SHP77 treated with DMSO at 0.1 percent for 48 hours (cell line): ENCODE results near the gene USPL1.
A peak's percentile ranks its signal among the peaks of the same experiment; 100 is the strongest.
"Not testable (repeated sequence)": the region's sequence is repeated elsewhere in the genome, so short reads cannot be mapped to it uniquely, and the experiment has no call there.

ENCODE experiments used
- DNase-seq: peaks from one replicate; lab custom pipeline; 2025; lab: John Stamatoyannopoulos, UW

The USPL1 gene

DNA sequence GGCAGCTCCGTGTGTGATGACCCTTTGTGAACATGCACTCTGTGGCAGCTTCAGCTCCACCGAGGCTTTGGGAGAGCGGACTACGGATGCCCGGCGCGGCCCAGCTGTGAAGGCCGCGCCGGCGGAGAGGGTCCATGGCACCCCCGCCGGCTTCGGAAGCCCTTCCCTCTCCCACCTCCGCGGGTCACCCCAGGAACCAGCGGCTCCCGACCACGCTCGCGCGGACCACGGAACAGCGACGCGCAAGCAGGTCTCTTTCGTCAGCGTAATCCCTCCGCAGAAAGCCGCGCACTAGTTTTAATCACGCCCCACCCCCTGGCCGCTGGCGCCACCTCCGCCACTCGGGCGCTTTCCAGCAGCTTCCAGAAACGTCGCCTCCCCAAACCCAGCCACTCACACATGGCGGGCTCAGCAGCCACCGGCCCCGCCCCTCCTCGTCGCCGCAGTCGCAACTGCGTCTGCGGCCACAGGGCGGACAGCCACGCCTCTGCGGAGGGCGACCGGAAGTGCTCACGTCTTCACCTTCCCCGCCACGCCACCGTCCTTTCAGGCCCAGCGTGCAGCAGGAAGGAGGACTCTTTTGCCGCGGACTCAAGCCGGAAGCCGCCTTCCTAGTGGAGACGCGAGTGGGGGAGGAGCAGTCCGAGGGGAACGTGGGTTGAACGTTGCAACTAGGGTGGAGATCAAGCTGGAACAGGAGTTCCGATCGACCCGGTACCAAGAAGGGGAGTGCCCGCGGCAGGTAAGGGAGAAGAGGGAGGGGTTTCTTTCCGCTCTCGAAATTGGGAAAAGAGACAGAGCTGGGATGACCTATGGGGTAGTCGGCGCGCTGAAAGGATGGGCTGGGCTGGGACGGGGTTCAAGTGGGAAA lies at the start of gene USPL1:
Gene USPL1, plus strand, starts transcription at position 606 of the 871 bp plus-strand sequence. CDS start 3,221 bp downstream, outside the sequence.
- DNase-seq = peak; percentile 93

DNA sequence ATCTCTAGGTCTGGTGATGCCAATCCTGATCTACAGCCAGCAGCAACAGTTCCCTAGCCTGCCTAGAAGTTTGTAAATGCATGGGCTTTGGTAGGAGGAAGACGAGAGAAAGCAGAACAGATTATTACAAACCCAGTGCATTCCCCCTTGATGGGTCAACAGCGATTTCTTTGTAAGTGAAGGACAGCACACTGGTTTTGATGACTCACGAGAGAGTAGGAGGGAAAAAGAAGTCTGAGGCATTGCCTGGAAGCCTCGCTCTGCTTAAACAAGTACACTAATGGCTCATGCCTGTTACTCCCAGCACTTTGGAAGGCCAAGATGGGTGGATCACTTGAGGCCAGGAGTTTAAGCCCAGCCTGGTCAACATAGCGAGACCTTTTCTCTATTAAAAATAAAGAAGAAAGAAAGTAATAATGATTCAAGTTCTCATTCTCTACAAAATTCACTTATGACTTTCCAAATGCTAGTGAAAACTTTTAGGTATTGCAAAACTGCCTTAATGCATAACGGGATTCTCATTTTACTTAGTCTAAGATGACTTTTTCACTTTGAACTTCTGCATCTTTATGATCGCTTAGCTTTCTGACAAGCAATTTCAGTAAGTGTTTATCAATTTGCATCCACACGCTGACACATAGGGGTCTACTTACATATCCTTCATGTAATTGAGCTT lies 47.7 kb upstream of the USPL1 start:
- DNase-seq = no peak

DNA sequence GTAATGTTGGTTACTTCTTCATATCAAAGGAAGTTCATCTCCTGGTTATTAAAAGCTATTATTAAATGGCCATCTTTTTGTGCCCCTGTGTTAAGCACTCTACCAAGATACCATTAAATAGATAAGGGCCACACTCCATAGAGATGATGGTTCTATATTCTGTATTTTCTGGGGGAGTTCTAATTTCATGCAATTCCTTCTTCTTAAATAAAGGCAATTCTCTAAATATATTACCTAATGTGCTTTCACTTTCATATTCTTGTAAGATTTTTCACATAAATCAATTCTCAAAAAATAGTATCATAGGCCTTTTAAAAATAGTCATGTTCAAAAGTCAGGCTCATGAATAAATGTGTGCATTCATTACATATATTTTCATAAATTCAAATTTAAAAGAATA lies 47.0 kb upstream of the USPL1 start:
- DNase-seq = no peak

DNA sequence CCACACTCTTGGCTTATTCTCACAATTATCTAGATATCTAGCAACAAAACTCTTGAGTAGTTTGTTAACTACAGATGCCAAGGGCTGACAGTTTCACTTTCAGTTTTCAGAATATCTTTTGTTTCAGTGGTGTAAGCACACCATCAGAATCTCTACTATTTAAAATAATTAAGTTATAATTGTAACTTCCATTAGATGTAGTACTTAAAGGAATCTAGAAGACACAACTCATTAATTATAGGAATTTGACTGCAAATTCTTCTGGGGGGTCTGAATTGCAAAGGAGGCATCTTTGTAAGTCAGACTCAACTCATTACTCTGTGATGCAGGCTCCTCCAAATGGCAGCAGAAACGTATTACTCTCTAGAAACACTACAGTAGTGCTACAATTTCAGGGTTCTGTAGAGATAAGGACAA lies 44.9 kb upstream of the USPL1 start:
- DNase-seq = no peak

DNA sequence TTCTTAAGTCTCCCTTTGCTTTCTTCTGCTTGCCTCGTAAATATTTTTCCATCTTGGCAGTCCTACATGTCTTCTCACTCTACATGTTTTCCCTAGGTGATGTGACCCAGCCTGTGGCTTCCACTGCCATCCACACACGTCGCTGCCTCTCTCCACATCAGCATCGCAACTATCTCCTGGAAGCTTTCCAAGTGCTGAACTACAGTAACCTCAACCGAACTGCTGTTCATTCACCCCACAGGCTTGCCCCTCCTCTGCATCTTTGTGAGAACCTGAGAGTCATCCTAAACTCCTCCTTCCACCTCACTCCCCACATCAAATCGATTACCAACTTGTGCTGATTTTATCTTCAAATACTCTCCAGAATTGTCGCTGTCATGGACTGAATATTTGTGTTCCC lies 41.2 kb upstream of the USPL1 start:
- DNase-seq = no peak

DNA sequence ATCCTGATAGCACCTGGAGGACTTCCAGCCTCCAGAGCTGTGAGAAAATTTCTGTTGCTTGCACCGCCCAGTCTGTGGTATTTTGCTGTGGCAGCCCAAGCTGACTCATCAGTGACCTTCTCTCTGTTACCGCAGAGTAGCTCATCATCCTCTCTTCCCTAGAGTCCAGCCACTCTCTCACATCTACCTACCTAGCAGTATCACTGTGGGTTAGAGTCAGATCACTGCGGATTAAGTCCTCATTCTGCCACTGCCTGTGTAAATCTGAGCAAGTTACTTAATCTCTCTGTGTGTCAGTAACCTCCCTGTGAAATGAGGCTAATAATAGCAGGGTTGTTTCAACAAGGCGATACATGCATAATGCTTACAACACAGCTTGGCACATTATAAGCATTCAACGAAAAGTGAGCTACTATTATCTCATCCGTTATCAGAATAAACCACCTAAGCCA lies 40.3 kb upstream of the USPL1 start:
- DNase-seq = no peak

DNA sequence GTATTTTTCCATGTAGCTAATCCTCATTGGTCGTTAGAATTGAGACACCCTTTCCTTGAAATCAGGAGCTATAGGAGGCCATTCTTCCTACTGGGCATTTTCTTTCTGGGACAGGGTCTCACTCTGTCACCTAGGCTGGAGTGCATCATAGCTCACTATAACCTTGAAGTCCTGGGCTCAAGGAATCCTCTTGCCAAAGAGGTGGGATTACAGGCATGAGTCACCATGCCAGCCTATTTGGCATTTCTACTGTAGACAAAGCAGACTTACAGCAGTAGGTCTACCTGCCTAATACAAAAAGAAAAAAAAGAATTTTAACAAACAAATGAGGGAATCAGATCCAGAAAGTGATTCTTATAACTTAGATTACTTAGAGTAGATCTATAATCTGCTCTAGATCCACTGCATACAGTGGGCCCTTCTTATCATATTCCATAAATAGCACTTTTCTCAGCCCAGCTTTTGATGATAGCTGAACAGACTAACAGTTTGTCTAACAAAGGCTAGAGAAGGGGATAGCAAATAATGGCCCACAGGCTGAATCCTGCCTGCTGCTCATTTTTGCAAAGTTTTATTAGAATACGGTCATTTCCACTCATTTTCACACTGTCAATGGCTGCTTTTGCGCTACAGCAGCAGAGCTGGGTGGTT lies 36.7 kb upstream of the USPL1 start:
- no peak for DNase-seq

DNA sequence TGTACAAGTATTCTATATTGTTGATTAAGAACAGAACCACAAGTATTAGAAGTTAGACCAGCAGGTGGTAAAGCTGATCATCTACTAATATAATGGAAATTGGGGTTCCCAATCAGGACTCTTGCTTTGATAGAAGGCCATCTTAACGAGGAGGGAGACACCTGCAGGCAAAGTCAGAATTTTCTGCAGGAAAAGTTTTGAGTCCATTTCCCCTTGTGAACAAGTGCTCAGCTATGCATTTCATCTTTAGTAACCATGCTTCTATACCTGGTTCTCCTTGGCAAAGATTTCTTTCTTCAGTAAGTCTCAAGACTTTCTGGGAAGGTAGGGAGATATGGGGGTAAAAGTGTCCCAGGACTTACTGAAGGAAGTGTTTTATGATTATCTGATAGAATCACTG lies 36.1 kb upstream of the USPL1 start:
- no peak for DNase-seq

DNA sequence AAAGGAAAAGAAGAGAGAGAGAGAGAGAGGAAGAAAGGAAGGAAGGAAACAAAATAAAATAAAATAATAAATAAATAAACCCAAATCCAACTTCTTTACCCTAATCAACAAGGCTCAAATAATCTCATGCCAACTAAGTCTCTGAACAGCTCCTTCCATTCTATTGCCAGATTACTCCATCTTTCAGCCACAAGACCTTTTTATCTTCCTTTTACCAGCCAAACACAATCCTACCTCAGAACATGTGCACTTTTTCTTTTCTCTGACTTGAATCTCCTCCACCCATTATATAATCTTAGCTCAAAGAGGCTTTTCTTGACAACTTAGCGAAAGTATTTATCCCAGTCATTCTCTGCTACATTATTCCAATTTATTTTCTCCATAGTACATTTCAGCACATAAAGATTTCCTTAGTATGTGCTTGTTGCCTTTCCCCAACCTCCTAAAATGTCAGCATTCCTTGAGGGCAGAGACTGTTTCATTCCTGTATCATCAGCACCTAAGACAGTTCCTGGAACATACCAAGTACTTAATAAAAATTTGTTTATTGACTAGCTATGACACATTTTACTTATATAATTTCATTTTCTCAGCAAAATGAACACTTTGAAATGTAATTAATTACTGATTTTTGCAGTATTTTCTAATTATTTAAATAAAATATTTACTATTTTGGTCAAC lies 33.5 kb upstream of the USPL1 start:
- DNase-seq = no peak

DNA sequence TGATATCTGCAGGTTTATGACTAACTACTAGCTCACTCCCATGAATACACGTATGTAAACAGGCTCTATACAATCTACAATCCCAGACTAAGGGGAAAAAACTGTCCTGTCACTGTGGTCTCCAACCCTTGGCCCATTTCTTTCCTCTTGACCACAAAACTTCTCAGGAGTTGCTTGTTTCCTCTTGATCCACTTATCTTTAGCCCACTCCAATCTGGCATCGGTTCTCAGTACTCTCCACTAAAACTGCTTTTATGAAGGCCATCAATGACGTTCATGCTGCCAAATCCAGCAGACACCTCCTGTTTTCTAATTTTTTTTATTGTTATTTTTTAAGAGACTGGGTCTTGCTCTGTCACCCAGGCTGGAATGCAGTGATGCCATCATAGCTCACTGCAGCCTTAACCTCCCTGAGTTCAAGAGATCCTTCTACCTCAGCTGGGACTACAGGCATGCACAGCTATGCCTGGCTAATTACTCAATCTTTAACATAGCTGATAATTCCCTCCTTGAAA lies 31.9 kb upstream of the USPL1 start:
- DNase-seq = no peak

DNA sequence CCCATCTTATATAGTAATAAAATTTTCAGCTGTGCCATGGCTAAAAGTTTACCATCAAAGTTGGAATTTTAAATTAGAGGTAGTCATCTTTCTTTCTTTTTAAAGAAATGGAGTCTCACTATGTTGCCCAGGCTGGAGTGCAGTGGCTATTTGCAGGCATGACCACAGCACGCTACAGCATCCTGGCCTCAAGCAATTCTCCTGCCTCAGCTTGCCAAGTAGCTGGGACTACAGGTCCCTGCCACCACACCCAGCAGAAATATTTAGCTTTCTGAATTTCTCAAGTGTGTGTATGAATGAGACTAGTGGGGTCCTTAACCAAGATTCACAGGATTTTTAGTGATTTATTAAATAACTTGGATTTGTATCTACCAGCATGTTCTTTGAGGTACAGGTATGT lies 30.5 kb upstream of the USPL1 start:
- no peak for DNase-seq

DNA sequence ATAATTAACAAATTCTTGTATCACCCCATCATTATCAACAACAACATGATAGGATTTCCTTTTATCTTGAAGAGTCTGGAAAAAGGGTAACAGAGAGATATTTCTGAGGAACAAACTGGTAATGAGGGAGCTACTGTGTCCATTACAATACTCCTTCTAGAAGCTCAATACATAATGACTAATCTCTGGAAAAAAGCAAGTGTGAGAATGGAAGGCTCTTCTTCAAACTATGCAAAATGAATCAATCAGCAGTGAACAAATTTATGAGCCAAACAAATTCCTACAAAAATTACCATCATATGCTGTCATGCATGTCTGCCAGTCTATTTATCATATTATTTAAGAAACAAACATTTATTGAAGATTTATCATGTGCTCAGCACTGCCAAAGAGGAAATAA lies 30.0 kb upstream of the USPL1 start:
- no peak for DNase-seq

DNA sequence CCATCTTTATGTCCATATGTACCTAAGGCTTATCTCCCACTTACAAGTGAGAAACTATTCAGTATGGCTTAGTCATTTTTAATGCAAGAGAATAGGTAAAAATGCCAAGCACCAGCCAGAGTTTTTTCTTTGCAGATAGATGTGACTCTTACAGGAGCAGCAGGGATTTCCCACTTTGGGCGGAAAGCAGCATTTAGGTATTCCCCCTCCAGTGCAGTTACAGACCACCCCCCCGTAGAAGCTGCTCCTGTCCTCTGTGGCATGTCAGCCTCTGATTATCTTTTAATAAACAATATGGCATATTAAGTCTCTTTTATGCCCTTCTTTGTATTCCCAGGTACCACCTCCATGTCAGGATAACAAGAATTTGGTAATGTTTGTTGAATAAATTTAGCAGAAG lies 24.7 kb upstream of the USPL1 start:
- no peak for DNase-seq

DNA sequence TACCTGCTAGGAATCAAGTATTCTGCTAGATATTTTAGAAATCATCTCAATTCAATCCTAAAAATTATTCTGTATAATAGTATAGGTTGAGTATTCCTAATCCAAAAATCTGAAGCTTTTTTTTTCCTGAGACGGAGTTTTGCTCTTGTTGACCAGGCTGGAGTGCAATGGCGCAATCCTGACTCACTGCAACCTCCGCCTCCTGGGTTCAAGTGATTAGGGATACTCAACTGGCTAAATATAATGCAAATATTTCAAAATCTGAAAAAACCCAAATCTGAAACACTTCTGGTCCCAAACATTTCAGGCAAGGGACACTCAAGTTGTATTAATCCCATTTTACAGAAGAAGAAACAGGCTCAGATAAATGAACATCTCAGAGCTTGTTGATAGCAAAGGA lies 17.2 kb upstream of the USPL1 start:
- DNase-seq = no peak

DNA sequence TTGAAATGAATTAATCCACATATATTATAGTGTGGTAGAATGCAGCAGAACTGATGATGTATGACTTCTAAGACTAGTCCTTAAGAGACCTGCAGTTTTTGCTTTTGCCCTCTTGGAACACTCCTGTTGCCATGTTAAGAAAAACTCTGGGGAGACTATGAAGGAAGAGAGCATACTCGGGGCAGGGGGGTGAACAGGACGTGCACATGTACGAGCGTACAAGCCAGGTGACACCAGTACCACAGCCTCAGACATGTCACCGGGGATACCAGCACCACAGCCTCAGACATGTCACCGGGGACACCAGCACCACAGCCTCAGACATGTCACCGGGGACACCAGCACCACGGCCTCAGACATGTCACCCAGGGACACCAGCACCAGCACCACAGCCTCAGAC lies 15.9 kb upstream of the USPL1 start:
- DNase-seq = no peak

DNA sequence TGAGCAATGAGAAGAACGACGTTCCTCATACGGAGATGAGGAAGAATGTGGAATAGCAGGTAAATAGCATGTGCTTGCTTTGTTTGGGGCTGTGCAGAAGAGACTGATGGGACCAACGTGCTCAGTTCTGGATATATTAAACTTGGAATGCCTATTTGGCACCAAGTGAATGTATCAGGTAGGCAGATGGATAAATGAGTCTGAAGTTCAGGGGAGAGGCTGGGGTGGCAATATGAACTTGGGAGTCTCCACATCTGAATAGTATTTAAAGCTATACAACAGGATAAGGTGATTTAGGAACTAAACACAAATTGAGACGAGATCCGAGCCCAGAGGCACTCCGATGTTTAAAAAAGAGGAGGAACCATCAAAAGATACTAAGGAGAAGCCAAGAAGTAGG lies 12.7 kb upstream of the USPL1 start:
- no peak for DNase-seq

DNA sequence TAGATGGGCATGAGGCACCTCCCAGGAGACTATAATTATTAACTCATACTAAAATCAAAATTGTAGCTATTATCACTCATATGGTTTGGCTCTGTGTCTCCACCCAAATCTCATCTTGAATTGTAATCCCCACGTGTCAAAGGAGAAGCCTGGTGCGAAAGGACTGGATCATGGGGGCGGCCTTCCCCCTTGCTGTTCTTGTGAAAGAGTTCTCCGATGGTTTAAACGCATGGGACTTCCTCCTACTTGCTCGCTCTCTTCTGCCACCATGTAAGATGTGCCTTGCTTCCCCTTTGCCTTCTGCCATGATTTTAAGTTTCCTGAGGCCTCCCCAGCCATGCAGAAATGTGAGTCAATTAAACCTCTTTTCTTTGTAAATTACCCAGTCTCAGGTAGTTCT lies 10.5 kb upstream of the USPL1 start:
- not testable (repeated sequence) for DNase-seq

DNA sequence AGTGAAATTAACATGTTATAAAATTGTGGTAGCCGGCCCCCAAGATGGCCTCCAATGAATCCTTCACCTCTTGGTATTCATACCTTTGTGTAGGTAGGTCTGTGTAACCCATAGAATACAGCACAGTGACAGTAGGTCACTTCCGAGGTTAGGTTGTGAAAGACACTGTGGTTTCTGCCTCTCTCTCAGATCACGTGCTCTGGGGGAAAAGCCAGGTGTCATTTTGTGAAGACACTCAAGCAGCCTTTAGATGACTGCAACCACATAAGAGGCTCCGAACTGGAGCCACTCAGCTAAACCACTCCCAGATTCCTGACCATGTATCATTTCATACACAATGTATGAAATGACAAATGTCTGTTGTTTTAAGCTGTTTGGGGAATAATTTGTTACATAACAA lies 9.8 kb upstream of the USPL1 start:
- no peak for DNase-seq

DNA sequence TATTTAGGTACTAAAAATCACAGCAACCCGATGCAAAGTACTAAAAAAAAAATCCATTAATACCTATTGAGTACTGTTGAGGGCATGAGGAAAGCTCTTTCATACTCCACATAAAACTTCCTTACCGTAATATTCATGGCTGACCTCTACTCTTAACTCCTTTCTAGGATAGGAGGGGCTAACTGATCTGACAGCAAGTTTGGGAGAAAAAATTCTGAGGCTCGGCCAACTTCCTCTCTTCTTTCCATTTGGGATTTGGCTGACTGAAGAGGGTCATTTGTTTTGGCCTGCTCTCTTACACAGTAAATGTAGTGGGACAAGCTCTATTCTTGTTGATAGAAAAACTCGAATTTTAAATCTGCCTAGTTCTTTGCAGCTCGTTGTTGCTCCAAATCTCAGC lies 9.4 kb upstream of the USPL1 start:
- DNase-seq = no peak

DNA sequence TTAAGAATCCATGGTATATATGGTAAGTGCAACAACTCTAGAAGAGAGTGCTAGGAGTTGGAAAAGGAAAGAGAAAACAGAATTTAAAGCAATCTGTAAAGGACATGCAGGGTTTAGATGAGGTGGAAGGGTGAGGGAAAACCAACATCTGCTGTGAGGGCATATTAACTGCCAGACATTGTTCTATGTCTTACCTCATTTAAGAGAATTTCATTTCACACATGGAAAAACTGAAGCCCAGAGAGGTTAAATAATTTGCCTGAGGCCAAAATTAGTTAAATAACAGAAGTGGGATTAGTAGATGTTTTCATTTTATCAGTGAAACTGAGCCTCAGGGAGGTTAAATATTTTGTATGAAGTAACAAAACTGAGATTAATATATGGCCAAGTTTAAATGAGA lies 7.4 kb upstream of the USPL1 start:
- DNase-seq = no peak

DNA sequence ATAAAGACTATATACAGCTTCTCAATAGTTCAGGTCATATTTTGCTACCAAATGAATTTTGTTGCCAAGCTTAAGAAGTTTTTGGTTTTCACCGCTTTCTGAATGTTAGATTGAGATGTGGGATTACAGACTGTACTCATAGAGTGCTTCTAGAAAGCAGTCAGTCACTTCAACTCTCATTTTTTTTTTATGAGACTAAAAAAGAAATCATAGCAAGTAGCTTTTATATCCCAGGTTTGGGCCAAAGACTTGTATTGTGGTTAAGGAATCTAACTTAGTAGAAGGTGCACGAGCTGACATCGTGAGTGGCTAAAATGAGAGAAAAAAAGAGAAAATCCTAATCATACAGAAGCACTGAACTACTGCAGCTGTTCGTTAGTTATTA lies 2.2 kb upstream of the USPL1 start:
- DNase-seq = no peak

DNA sequence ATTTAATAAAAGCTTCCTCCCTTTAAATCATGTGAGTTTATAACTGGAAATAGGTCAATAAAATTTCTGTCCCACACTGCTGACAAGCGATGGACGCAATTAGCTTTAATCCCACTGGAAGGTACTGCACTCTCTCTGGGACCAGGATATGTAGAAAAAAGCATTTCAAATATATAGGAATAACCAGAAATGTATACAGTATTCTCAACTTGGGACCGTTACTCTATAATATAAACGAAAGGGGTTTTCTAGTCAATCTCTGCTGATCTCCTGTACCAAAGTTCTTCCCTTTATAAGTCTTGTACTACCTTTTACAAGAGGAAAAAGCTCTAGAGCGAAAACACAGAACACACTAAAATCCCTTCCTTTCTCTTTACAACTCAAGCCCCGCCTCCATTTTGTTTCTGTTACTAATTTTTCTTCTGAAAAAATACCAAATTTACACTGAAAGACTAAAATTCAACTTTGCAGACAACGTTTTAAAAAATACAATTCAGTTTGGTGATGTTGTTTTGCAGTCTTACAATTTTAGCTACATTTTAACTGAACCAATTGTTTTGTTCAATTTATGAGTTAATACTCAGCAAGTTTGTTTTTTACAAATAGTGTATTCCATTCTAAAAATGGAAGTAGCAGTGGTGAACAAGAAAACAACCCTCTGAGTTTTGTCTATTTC lies 1.7 kb upstream of the USPL1 start:
- no peak for DNase-seq
